NCI-H2081 (cell line): ENCODE results near the gene RRP15.

ENCODE experiments used
- DNase-seq, 2 experiments: peaks; one replicate each; lab custom pipeline; 2025; lab: John Stamatoyannopoulos, UW

Gene RRP15

GRCh38 chr1:218284917-218285635, at the start of gene RRP15:
TSS of gene RRP15 (plus strand) at chr1:218285293. CDS start at chr1:218285317, 24 bp downstream.
- DNase-seq: peak; percentile 94 to 96

GRCh38 chr1:218242171-218242570, 42.9 kb upstream of the RRP15 start:
- no peak for DNase-seq

GRCh38 chr1:218247339-218247738, 37.8 kb upstream of the RRP15 start:
- no peak for DNase-seq

- peak; percentile 26 to 43 for DNase-seq
These were observed 35.6 kb upstream of the RRP15 start for GRCh38 chr1:218249338-218250140.

- no peak for DNase-seq
These were observed 34.6 kb upstream of the RRP15 start for GRCh38 chr1:218250492-218250891.

GRCh38 chr1:218254296-218254946, 30.7 kb upstream of the RRP15 start:
- DNase-seq: no peak

GRCh38 chr1:218255090-218255489, 30.0 kb upstream of the RRP15 start:
- DNase-seq: no peak

GRCh38 chr1:218257371-218257770, 27.7 kb upstream of the RRP15 start:
- DNase-seq: no peak

GRCh38 chr1:218257971-218258370, 27.1 kb upstream of the RRP15 start:
- DNase-seq: no peak

GRCh38 chr1:218259339-218259738, 25.8 kb upstream of the RRP15 start:
- DNase-seq: no peak

GRCh38 chr1:218259800-218260199, 25.3 kb upstream of the RRP15 start:
- peak; percentile 45 to 68 for DNase-seq

- DNase-seq: no peak
These were observed 22.8 kb upstream of the RRP15 start for GRCh38 chr1:218262259-218262658.

- no peak for DNase-seq
These were observed 18.7 kb upstream of the RRP15 start for GRCh38 chr1:218266356-218266755.

- no peak for DNase-seq
These were observed 12.7 kb upstream of the RRP15 start for GRCh38 chr1:218272366-218272765.

- peak; percentile 66 to 94 for DNase-seq
These were observed 11.2 kb upstream of the RRP15 start for GRCh38 chr1:218273762-218274479.

GRCh38 chr1:218274511-218274910, 10.6 kb upstream of the RRP15 start:
- peak; percentile 22 to 78 for DNase-seq

GRCh38 chr1:218275823-218276222, 9.3 kb upstream of the RRP15 start:
- DNase-seq: no peak

- peak in 1 of 2 experiments; percentile 9 for DNase-seq
These were observed 3.8 kb upstream of the RRP15 start for GRCh38 chr1:218281285-218281684.

- peak; percentile 61 to 73 for DNase-seq
These were observed 646 bp upstream of the RRP15 start for GRCh38 chr1:218284377-218284916.

- DNase-seq: no peak
These were observed 7.4 kb downstream of the RRP15 start for GRCh38 chr1:218292515-218292914.

- no peak for DNase-seq
These were observed 9.5 kb downstream of the RRP15 start for GRCh38 chr1:218294546-218294945.

GRCh38 chr1:218296162-218296561, 11.1 kb downstream of the RRP15 start:
- no peak for DNase-seq
